T1000 (cell line): ENCODE data around the gene LIG1.

Experiments
- DNase-seq: peaks from one replicate; lab custom pipeline; 2025; ENCODE audit warnings: mixed read lengths; lab: John Stamatoyannopoulos, UW

Gene LIG1

DNA sequence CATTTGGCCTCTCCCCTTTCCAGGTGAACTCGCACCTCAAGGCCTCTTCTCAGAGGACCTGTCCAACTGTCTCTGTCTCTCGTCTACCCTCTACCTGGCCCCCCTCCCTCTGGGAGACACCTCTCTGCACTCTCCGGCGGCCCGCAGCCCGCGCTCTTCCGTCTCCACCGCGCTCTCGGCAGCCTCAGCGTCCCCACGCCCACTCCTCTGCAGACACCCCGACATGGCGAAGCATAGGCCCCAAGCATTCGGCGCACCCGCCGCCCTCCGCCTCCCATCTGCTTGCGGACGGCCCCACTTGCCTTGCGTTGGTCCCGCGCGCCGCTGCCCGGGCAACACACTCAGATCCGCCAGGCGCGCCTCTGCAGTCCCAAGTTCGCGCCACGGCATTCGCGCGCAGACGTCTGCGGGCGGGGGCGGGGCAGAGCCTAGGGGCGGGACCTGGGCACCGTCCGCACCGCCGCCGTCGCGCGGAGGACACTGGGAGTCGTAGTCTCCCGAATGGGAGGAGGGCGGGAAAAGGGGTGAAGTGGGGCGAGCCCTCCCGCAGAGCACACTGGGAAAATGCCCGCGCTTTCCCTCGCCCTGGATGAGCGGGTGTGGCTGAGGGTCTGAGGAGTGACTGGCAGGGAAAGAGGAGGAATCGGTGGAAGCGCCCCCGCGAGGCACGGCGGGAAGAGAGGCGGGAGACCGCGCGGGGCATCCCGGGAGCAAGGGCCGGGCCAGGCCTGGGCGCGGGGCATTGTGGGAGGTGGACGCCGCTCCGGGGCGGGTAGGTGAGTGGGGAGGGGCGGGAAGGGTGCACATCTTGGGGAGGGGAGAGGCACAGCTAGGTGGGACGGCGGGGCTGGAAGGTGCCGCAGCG, at the start of gene LIG1, which contains the start of gene ZSWIM9:
TSS of gene LIG1 (minus strand) at position 406 of the 865 bp plus-strand sequence. CDS start 4,778 bp downstream, outside the sequence.
TSS of gene ZSWIM9 (plus strand) at position 742 of the 865 bp plus-strand sequence. CDS start 1,123 bp downstream, outside the sequence.
- peak; percentile 96 for DNase-seq

- DNase-seq: no peak
These were observed 48.9 kb upstream of the LIG1 start for GRCh38 chr19:48218997-48219396.

GRCh38 chr19:48216933-48217332, 46.8 kb upstream of the LIG1 start:
- no peak for DNase-seq

DNA sequence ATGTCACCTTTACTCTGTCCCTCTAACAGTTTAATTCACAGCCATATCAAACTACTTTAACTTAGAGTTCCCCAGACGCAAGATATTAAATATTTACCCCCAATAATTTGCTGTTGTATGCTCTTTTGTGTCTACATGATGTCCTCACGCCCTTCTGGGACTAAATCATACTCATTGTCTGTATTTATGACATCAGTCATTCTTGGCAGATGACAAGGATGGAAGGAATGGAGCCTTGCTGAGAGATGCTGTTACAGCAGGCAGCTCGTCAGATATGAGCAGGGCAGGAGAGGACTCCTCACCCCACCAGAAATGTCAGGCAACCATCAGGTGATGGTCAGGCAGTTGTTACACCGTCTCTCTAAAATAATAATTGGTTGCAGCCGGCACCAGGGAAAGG, 43.8 kb upstream of the LIG1 start:
- DNase-seq: no peak

- DNase-seq: no peak
These were observed 39.9 kb upstream of the LIG1 start for GRCh38 chr19:48210005-48210404.

DNA sequence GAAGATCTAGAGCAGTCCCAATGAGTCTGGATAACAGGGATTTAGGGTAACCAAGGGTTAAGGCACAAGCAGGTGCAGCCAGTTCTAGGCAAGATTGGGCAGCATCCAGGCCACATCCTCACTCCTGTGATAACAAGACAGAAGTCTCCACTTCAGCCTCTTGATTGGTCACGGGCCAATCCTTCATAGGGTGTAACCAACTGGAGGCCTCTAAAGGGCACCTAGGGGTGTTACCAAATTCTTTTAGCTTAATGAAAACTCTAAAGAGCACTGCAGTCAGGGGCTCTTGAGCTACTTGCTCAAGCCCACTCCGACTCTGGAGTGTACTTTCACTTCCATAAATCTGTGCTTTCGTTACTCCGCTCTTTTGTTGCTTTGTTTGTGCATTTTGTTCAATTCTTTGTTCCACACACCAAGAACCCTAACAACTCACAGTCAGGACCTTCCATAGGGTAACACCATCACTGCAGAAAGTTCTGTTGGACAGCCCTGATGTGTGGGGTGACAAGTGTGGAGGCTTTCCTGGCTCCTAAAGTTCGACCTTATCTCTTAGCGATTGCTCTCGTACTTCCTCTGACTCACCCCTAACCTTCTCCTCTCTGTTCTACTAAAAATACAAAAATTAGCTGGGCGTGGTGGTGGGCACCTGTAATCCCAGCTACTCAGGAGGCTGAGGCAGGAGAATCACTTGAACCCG, 36.4 kb upstream of the LIG1 start:
- no peak for DNase-seq

- DNase-seq: peak; percentile 91
These were observed 33.9 kb upstream of the LIG1 start for GRCh38 chr19:48203794-48204628.

DNA sequence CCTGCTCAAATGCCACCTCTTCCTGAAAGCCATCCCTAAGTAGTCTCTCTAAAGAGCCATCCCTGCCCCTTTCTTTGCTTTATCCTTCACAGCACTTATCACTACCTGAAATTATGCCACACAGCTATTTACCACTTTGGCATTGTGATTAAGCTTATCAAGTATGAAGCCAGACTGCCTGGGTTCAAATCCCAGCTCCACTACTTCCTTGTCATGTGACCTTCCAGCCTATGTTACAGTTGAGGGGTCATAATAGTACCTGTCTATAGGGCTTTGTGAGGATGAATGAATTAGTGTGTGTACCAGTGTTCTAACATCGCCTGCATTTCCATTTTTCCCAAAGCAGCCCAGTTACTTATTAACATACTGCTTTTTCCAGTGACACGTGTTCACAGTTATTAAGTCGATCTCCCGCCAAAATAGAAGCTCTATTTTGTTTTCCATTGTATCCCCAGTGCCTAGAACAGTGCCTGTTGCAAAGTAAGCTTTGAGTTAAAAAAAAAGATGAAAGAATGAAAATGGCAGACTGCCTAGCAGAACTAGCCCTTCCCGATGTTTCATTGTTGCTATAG, 33.2 kb upstream of the LIG1 start:
- no peak for DNase-seq

DNA sequence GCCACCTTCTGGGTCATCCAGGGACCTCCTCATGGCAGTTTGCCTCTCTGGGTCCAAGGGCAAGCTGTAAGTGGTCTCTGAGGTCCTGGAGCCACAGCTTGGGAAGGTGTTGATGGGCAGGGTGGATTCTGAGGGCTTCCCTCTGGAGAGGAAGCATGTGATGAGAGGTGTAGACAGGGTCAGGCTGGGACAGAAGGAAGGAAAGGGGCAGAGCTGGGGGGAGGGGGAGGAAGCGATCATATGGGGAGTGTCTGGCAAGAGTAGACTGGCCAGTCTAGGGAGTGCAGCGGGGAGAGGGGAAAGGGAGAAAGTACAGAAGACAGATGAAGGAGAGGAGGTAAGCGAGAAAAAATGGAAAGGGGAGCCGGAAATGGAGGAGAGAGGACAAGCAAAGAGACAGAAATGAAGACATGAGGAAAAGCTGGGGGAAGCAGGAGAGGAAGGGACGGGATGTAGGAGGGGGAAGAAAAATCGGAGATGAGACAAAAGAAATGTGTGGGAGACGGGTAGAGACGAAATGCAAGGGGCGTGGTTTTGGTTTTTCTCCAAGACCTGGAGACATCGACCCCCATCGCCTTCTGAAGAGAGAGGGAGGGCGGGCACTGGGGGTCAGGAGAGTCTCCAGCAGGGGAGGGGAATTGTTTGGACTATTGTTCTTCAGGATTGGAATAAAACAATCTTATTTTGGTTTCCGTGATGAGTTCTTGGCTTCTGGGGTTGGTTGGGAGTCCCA, 27.0 kb upstream of the LIG1 start:
- DNase-seq: no peak

GRCh38 chr19:48196321-48196763, 26.2 kb upstream of the LIG1 start:
- DNase-seq: no peak

GRCh38 chr19:48194844-48195830, 25.0 kb upstream of the LIG1 start:
- DNase-seq: no peak

- no peak for DNase-seq
These were observed 24.1 kb upstream of the LIG1 start for GRCh38 chr19:48194041-48194843.

- no peak for DNase-seq
These were observed 22.6 kb upstream of the LIG1 start for GRCh38 chr19:48192750-48193149.

DNA sequence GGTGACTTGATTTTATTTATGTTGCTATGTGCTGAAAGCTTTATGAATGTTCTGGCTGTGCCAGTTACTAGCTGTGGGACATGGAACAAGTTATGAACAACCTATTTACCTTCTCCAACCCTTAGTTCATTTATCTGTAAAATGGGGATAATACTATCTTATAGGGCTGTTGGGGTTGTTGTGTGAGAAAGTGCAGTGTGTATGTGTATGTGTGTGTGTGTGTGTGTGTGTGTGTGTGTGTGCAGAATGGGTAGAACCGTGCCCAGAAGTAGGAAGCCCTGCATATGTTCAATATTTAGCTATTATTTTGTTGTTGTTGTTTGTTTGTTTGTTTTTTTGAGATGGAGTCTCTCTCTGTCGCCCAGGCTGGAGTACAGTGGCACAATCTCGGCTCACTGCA, 20.7 kb upstream of the LIG1 start:
- no peak for DNase-seq

GRCh38 chr19:48190288-48190884, 20.2 kb upstream of the LIG1 start:
- peak; percentile 65 for DNase-seq

- DNase-seq: no peak
These were observed 16.4 kb upstream of the LIG1 start for GRCh38 chr19:48186541-48186991.

- no peak for DNase-seq
These were observed 15.9 kb upstream of the LIG1 start for GRCh38 chr19:48186015-48186414.

- DNase-seq: no peak
These were observed 13.2 kb upstream of the LIG1 start for GRCh38 chr19:48183356-48183755.
